ENCODE measurements around the gene ZC3H12A.
A peak's percentile ranks its signal among the peaks of the same experiment; 100 is the strongest.
"Not testable (repeated sequence)": the region's sequence is repeated elsewhere in the genome, so short reads cannot be mapped to it uniquely, and the experiment has no call there.

ZC3H12A gene

GRCh38 chr1:37502104-37502503 is 27.7 kb downstream of the ZC3H12A start:
- DNase-seq (ENCODE audit: low read depth in 2 of 2): no peak

DNA sequence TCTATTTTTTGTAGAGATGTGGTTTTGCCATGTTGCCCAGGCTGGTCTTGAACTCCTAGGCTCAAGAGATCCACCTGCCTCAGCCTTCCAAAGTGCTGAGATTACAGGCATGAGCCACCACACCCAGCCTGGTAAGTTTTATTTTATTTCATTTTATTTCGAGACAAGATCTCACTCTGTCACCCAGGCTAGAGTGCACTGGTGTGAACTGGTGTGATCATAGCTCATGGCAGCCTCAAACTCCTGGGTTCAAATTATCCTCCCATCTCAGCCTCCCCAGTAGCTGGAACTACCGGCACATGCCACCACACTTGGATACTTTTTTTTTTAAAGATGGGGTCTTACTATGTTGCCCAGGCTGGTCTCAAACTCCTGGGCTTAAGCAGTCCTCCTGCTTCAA is 28.4 kb downstream of the ZC3H12A start:
- DNase-seq (ENCODE audit: low read depth in 2 of 2): not testable (repeated sequence)

- DNase-seq (ENCODE audit: low read depth in 2 of 2): no peak
Measured at GRCh38 chr1:37506740-37507139, 32.4 kb downstream of the ZC3H12A start.

DNA sequence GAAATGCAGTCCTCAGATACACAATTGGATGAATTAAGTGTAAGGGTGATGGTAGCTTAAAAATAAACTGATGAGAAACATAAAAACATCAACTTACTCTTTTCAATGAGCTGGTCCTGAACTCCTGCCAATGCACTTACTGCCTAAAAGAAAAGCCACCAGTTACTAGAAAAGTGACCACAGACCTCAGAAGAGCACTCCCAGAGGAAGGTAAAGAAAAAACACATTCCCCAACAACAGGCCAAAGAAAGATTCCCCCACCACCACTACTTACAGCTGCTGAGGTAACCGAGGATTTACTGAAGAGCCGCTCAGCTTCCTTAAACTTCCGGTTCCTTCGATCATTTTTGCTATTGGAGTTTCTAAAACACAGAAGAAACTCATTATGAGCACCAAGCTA is 34.8 kb downstream of the ZC3H12A start:
- DNase-seq (ENCODE audit: low read depth in 2 of 2): no peak

DNA sequence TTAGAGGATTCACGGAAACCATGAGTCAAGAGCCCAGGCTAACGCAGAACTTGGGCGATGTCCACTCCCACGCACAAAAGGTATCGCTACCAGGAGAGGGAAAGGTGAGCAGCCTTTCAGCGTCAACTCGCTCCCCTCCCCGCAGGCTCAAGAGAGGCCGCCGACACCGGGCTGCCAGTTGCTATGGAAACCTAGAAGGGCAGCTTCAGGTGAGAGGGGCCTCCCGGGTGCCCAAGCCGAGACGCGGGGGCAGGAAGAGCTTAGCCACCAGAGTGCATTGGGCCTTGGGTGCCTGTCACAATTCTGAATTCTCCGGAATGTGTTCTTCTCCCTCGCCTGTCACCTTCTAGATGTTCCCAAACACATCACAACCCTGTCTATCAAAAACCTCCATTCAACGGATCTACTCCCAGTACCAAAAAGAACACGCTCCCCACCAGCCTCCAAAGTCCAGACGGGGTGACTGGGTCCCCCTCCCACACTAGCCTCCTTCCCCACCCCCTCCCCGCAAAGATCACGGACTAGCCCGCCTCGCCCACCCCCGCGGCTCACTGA is 39.5 kb downstream of the ZC3H12A start:
- peak; percentile 33 to 48 for DNase-seq (ENCODE audit: low read depth in 2 of 2)

DNA sequence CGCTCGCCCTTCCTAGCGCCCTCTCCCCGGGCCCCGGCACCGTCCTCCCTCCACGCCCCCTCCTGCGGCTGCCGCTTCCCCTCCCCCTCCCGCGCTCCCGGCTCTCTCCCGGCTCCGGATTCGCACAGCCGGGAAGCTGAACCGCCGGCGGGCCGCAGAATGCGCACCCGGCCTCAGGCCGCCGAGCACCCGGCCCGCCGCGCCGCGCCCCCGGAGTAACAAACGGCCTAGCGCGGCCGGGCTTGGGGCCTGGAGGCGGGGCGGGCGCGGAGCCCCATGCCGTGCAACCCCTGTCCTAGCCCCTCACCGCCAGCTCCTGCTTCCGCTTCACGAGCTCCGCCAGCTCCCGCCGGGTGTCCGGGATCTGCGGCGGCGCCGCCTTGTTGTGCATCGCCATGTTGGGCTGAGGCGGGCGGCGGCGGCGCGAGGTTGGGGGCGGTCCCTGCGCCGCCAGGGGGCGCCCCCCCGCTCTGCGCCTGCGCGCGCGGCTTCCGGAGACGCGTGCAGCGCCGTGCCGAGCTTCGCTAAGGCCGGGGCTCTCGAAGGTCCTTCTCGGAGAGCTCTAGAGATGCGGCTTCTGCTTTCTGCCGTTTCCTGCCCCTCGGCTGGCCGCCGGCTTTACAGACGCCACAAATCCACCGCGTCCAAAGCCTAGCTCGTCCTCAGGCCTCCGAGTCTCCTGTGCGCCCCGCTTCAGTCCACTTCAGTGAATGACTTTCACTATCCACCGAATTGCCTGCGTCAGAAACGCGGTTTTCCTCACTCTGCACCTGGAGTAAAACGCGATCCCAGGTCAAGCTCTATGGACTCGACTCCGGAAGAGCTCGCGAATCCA is 40.2 kb downstream of the ZC3H12A start, which contains the start of gene MEAF6:
Gene MEAF6, minus strand, starts transcription at position 417 of the 835 bp plus-strand sequence. Its CDS starts 20 bp downstream, at position 397.
- DNase-seq (ENCODE audit: low read depth in 2 of 2): peak; percentile 66 to 78

DNA sequence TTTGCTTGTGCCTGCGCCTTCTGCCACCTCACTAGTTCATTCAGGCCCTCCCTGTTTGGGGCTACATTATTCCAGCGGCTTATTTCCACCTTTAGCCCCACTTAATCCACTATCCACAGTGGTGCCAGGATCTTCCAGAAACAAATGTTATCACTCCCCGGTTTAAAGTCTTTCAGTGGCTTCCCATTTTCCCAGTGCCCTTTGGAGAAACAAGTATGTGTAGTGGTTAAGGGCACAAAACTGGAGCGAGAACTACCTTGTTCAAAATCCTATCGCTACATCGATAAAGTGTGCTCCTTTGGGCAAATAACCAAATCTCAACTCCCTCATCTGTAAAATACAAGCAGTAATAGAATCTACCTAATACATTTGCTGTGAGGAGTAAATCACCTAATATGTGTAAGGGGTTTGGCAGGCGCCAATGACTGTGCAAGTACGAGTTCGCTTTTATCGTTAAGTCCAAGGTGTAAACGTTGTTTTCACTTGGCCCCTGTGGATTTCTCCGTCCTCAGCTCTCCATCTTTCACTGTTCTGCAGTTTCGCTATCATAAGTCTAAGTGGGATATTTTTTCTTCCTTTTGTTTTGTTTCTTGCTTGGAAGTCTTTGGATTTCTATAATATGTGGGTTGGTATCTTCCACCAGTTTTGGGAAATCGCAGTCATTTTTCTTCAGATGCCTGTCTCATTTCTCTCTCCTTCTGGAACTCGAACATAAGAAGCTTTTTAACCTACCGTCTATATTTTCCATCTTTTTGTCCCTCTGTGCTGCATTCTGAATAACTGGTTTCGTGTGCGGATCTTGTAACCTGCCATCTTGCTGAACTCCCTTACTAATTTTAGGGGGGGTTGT is 41.0 kb downstream of the ZC3H12A start:
- no peak for DNase-seq (ENCODE audit: low read depth in 2 of 2)

GRCh38 chr1:37517569-37517968 is 43.2 kb downstream of the ZC3H12A start:
- DNase-seq (ENCODE audit: low read depth in 2 of 2): no peak

DNA sequence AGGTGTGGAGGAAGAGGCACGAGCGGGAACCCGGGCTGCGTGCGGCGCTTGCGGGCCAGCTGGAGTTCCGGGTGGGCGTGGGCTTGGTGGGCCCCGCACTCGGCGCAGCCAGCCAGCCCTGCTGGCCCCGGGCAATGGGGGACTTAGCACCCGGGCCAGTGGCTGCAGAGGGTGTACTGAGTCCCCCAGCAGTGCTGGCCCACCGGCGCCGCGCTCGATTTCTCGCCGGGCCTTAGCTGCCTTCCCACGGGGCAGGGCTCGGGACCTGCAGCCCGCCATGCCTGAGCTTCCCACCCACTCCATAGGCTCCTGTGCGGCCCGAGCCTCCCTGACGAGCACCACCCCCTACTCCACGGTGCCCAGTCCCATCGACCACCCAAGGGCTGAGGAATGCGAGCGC is 43.9 kb downstream of the ZC3H12A start:
- DNase-seq (ENCODE audit: low read depth in 2 of 2): not testable (repeated sequence)

GRCh38 chr1:37518929-37519328 is 44.5 kb downstream of the ZC3H12A start:
- DNase-seq (ENCODE audit: low read depth in 2 of 2): peak in 1 of 2 donors; percentile 9

- DNase-seq (ENCODE audit: low read depth in 2 of 2): no peak
Measured at GRCh38 chr1:37519613-37520012, 45.2 kb downstream of the ZC3H12A start.

DNA sequence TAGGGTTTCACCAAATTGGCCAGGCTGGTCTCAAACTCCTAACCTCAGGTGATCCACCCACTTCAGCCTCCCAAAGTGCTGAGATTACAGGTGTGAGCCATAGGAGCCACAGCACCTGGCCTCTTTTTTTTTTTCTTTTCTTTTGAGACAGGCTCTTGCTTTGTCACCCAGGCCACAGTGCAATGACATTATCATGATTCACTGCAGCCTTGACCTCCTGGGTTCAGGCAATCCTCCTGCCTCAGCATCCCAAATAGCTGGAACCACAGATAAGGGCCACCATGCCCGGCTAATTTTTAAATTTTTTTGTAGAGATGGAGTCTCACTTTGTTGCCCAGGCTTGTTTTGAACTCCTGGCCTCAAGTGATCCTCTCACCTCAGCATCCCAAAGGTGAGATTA is 55.5 kb downstream of the ZC3H12A start:
- DNase-seq (ENCODE audit: low read depth in 2 of 2): not testable (repeated sequence)

DNA sequence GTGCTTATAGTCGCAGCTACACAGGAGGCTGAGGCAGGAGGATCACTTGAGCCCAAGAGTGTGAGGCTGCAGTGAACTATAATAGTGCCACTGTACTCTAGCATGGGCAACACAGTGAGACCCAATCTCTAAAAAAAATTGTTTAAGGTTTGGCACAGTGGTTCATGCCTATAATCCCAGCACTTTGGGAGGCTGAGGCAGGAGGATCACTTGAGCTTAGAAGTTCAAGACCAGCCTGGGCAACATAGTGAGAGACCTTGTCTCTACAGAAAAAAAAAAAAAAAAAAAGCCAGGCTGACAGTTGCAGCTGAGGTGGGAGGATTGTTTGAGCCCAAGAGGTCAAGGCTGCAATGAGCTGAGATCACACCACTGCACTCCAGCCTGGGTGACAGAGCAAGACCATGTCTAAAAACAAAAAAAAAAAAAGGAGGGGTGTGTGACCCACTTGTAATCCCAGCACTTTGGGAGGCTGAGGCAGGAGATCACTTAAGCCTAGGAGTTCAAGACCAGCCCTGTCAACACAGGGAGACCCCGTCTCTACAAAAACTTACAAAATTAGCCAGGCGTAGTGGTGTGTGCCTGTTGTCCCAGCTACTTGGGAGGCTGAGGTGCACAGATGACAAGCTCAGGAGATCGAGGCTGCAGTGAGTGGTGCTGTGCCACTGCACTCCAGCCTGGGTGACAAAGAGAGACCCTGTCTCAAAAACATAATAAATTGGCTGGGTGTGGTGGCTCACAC is 58.2 kb downstream of the ZC3H12A start:
- not testable (repeated sequence) for DNase-seq (ENCODE audit: low read depth in 2 of 2)

DNA sequence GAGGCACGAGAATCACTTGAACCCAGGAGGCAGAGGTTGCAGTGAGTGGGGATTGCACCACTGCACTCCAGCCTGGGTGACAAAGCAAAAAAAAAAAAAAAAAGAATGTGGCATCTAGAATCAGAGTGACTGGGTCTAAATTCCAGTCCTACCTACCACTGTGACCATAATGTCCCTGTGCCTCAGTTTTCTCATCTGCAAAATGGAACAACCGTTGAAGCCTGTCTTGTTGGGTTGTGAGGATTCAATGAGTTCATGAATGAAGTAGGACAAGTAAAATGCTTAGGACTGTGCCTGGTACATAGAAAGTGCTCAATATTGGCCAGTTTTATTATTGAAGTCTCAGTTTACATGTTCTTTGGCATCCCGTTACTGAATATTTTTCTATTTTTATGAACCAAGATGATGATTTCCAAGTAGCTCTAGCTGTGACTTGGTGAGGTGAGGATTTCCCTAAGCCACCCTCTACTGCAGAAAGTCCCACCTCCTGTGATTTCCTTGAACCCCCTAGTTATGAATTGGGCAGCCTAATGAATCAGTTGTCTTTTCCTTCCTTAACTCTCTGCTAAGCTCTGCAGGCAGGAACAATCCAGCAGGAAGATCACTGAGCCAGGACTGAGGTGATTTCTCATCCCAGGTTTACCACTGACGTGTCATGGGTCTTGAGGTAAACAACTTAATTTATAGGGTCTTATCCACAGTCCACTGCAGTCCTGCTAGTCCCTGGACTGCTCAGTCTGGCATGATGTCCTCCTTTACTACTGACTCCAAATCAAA is 59.1 kb downstream of the ZC3H12A start:
- DNase-seq (ENCODE audit: low read depth in 2 of 2): no peak

Data from activated CD4-positive, alpha-beta T cell treated with anti-CD3 and anti-CD28 coated beads for 24 hours (primary cell).